Thymus (tissue), 11 donors: ENCODE measurements around the gene ERRFI1. TPM values are rescaled to one million over a fixed set of nuclear protein-coding genes. Genes with fewer than 3 reads are reported as not detected.

ENCODE experiments used
- DNase-seq, 9 donors: peaks; one replicate each; pipeline ENCODE4 v3.0.0-alpha.2; 2013; ENCODE audit warnings: low spot score in 9 of 9, low read depth in 6 of 9, missing footprints in 1 of 9
- H3K27ac ChIP-seq, 2 donors: one replicate each; pipeline ENCODE4 v1.5.1; 2013; ENCODE audit warnings: control low read depth in 1 of 2, low read depth in 1 of 2, low read length in 1 of 2, mild to moderate bottlenecking in 1 of 2, moderate library complexity in 1 of 2
- H3K27me3 ChIP-seq, 2 donors: one replicate each; pipeline ENCODE4 v1.5.1; 2013; ENCODE audit warnings: low read length in 1 of 2; ENCODE audit not compliant: control insufficient read depth in 2 of 2, insufficient read depth in 1 of 2
- H3K36me3 ChIP-seq, 2 donors: one replicate each; pipeline ENCODE4 v1.5.1; 2013; ENCODE audit warnings: low read length in 1 of 2, mild to moderate bottlenecking in 1 of 2, moderate library complexity in 1 of 2; ENCODE audit not compliant: control insufficient read depth in 2 of 2, insufficient read depth in 2 of 2
- H3K4me1 ChIP-seq, 2 donors: one replicate each; pipeline ENCODE4 v1.5.1; 2013; ENCODE audit warnings: low read length in 2 of 2; ENCODE audit not compliant: control insufficient read depth in 2 of 2, insufficient read depth in 2 of 2
- H3K4me3 ChIP-seq, 2 donors: one replicate each; pipeline ENCODE4 v1.5.1; 2013; ENCODE audit warnings: low read length in 2 of 2, control low read depth in 1 of 2, mild to moderate bottlenecking in 1 of 2
- H3K9me3 ChIP-seq, 2 donors: one replicate each; pipeline ENCODE4 v1.5.1; 2013; ENCODE audit warnings: low read length in 1 of 2, mild to moderate bottlenecking in 1 of 2; ENCODE audit not compliant: control insufficient read depth in 2 of 2, insufficient read depth in 1 of 2
- WGBS: extraction: QIAGEN DNeasy Blood & Tissue Kit; methylation state at CpG from one replicate; pipeline ENCODE4 v1.1.7; 2013; 5-methylcytosine and 5-hydroxymethylcytosine counted together
- polyA plus RNA-seq: library from polyadenylated mRNA; stranded (reverse); fragments of 200-250 nt; gene quantifications from one replicate; pipeline ENCODE4 v1.2.3, GENCODE V29; 2013
- total RNA-seq: library from RNA; stranded (reverse); fragments of 120-200 nt; gene quantifications from one replicate; pipeline ENCODE4 v1.2.4, GENCODE V29; 2013
- donor health status: healthy.

The ERRFI1 gene
- total and polyA plus RNA-seq, 2 donors: 3.5 to 75.0 TPM

DNA sequence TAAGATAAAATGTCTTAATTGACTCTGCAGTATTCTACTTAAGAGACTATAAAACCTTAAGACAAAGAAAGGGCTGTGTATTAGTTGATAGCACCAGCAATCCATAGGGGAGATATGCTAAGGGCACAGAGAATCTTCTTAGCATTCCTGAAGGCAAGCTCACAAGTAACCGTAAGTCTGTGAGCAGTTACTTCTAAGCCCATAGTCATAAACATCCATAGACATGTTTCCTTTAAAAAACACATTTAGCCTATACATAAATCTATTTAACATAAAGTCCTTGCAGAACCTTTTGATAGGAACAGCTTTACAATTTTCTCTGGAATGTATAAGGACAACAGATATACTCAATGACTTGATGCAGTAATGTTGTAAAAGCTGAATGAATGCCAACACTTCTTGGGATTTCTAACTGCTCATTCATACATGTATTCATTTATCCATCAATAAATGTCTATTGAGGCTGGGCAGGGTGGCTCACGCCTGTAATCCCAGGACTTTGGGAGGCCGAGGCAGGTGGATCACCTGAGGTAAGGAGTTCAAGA, 6.3 kb upstream of the ERRFI1 start:
- over 99% methylated on average over 3 of the region's 3 CpGs for WGBS
- H3K36me3 ChIP-seq: no peaks in the 10 kb centered on the region
- no peak for DNase-seq
- peaks cover 7 to 11% of the 10 kb centered on the region in 2 donors for H3K27me3 ChIP-seq
- no peak overlapping the region for H3K27ac ChIP-seq
- no peak overlapping the region for H3K4me3 ChIP-seq
- no peaks in the 10 kb centered on the region for H3K4me1 ChIP-seq
- H3K9me3 ChIP-seq: no peaks in the 10 kb centered on the region

DNA sequence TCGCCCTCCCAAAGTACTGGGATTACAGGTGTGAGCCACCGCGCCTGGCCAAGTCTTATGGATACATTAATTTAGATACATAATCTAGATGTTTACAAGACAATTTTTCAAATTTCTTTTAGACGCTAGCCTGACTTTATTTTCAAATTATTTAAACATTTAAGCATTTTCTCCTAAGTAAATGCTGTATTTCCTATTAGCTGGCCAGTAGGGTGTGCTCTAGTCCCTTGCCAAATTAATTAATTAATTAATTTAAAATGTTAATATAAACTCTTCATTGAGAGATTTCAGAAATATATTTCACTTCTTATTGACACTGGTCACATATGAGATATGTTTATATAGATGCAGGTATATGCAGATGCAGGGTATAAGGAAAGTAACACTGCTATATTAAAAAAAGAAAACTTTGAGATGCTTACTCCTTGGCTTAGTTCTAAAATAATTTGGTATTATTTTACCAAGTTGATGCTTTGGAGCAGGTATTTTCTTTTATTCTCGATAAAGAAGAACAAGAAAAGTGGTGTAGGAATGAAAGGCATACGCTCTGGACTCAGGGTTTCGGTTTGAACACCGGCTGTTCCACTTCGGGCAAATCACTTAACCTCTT, 5.2 kb upstream of the ERRFI1 start:
- Histone ChIP-seq H3K4me1 (peaks cover 0 to 5% of the 10 kb centered on the region in 2 donors), H3K27ac (no peak overlapping the region), H3K4me3 (no peak overlapping the region), H3K9me3 (peaks cover 0 to 5% of the 10 kb centered on the region in 2 donors), H3K27me3 (peaks cover 18 to 23% of the 10 kb centered on the region in 2 donors), H3K36me3 (no peaks in the 10 kb centered on the region)
- WGBS: 92% methylated on average over 9 of the region's 9 CpGs
- DNase-seq: no peak

DNA sequence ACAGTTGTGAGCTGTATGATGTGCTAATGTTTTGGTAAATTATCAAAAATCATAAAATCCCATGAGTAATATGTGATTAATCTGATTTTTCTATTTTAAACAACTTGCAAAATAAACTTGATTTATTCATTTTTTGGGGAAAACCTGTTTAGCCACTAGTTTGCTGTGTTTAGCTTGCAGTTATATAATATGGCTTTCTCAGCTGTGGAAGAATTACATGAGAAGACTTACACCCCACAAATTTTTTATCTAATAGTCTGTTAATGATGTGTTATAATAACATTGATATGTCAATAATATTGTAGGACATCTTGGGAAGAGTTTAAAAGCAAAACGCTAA, 2.4 kb upstream of the ERRFI1 start:
- no peak for DNase-seq
- Histone ChIP-seq H3K27me3 (peaks cover 40 to 50% of the 10 kb centered on the region in 2 donors), H3K36me3 (no peaks in the 10 kb centered on the region), H3K4me3 (no peak overlapping the region), H3K9me3 (peaks cover 0 to 5% of the 10 kb centered on the region in 2 donors), H3K4me1 (peaks cover 0 to 8% of the 10 kb centered on the region in 2 donors), H3K27ac (no peak overlapping the region)
- WGBS: 83% methylated on average over 1 of the region's 1 CpG

DNA sequence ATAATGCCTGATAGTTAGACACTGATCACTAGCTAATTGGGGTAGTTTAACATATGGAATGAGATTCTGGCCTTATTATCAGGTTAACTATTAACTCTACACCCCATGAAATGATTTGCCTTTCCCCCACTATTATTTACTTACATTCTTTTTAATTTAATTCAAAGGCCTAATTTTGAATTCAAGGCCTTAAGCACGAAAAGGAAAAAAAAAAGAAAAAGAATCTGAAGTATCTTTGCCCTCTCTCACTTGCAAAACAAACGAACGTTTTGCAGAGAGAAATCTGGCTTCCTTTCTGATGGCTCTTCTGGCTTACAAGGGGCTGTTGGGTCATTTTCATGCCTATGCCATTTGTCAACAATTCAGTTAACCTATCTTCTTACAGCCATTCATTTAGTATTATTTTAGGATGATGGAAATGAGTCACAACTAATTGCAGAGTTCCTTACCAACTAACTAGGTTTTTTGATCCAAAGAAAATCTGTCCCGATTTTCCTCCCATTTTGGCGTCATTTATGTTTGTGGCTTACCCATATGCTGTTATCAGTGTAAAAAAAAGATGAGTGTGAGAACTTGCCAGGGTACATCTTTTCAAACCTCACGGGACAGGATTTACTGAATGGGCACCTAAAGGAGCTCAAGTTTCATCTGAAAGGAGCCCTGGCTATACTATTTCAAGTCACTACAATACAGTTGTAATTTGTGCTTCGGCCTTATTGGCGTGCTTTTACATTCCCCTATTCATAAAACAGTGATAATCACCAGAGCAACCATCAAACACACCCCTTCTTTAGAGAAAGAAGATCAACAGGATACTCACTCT, 1.9 kb upstream of the ERRFI1 start:
- no peak for DNase-seq

DNA sequence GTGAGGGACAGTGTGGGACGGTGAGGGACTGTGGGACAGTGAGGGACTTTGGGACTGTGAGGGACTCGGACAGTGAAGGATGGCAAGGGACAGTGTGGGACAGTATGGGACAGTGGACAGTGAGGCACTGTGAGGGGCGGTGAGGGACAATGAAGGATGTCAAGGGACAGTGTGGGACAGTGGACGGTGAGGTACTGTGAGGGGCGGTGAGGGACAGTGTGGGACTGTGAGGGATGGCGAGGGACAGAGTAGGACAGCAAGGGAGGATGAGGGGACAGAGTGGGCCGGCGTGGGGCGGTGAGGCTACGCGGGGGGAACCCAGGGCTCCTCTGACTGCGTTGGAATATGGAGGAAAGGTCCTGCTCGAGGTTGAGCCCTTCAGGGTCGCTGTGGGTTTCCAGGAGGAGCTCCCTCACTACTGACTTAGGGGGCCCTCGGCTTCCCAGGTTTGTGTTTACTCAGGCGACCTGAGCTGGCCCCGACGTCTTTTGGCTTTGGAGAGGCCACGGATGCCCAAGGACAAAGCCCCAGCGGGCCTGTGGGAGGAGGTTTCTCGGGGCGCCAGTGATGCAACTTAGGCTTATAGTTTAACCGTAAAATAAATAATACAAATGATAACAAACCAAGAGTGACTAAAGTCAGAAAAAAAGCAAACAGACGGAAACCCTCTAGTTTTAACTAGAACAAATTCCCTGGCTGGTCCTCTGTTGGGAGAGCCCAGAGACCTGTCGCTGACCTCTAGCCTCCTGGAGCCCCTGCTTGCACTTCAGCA, 1.1 kb upstream of the ERRFI1 start:
- whole genome bisulfite sequencing: 89% methylated on average over 25 of the region's 25 CpGs
- DNase-seq: no peak
- Histone ChIP-seq H3K9me3 (peaks cover 0 to 5% of the 10 kb centered on the region in 2 donors), H3K27ac (peak overlapping the region in 1 of 2 donors; percentile 58), H3K36me3 (no peaks in the 10 kb centered on the region), H3K27me3 (peaks cover 41 to 64% of the 10 kb centered on the region in 2 donors), H3K4me3 (no peak overlapping the region), H3K4me1 (peaks cover 0 to 8% of the 10 kb centered on the region in 2 donors)

More for the DNA sequence above, 1.9 kb upstream of the ERRFI1 start:
- H3K36me3 ChIP-seq: no peaks in the 10 kb centered on the region
- peaks cover 0 to 8% of the 10 kb centered on the region in 2 donors for H3K4me1 ChIP-seq
- peak overlapping the region in 1 of 2 donors; percentile 26 for H3K27ac ChIP-seq
- H3K4me3 ChIP-seq: no peak overlapping the region
- 88% methylated on average over 8 of the region's 8 CpGs for WGBS
- H3K27me3 ChIP-seq: peaks cover 41 to 56% of the 10 kb centered on the region in 2 donors
- H3K9me3 ChIP-seq: peaks cover 0 to 5% of the 10 kb centered on the region in 2 donors

DNA sequence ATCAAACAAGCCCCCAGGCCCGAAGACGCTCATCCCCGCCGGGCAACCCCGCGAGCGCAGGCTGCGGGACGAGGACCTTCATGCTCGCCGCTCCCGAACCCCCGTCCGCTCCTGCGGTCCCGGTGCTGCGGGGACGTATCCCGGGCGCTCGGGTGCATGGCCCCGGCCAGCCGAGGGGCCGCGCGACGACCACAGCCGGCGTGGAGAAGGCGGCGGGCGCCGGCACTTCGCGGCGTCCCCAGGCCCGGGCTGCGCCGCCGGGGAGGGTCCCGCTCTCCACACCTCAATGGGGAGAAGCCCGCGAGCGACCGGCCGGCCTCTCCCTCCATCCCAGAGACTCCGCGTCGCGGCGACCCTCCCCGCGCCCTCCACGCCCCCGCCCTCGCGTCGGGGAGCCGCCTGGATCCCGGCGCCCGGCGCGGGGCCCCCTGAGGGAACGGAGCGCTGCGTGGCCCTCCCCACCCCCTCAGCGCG, 401 bp downstream of the ERRFI1 start:
- peaks cover 46 to 72% of the 10 kb centered on the region in 2 donors for H3K27me3 ChIP-seq
- no peak for DNase-seq
- peak overlapping the region in 1 of 2 donors; percentile 46 for H3K27ac ChIP-seq
- H3K9me3 ChIP-seq: peaks cover 0 to 5% of the 10 kb centered on the region in 2 donors
- no peaks in the 10 kb centered on the region for H3K36me3 ChIP-seq
- H3K4me3 ChIP-seq: peak overlapping the region; percentile 35 to 58
- H3K4me1 ChIP-seq: peaks cover 0 to 8% of the 10 kb centered on the region in 2 donors
- 1% methylated on average over 69 of the region's 69 CpGs for WGBS

DNA sequence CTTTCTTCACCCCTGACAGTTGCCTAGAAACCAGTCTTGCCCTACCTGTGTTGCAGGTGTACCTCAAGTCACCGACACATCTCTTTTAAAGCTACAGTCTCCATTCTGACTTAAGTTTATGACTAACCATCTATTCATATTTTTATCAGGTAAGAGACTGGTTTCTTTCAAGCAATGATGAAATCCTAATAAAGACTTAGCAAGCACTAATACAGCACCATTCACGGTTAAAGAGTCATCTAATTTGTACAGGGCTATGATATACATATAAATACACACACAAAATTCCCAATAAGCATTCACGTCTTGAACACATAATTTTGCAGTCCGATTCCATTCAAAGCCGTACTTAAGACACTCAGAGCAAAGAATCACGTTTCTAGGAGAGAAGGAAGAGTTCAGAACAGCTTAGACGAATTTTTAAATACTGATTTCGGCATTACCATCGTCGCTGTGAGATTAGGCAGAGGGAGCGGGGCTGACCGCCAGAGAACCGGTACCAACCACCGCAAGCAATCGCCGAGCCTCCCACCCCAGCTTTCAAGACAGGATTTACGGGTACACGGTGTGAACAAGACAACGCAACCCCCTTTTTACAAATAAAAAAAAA, 943 bp downstream of the ERRFI1 start:
- H3K4me1 ChIP-seq: peaks cover 0 to 8% of the 10 kb centered on the region in 2 donors
- DNase-seq: peak in 2 of 9 donors; percentile 7 to 22
- peak overlapping the region; percentile 35 to 58 for H3K4me3 ChIP-seq
- H3K36me3 ChIP-seq: no peaks in the 10 kb centered on the region
- WGBS: 11% methylated on average over 19 of the region's 19 CpGs
- no peak overlapping the region for H3K27ac ChIP-seq
- peaks cover 46 to 72% of the 10 kb centered on the region in 2 donors for H3K27me3 ChIP-seq
- H3K9me3 ChIP-seq: peaks cover 0 to 5% of the 10 kb centered on the region in 2 donors

DNA sequence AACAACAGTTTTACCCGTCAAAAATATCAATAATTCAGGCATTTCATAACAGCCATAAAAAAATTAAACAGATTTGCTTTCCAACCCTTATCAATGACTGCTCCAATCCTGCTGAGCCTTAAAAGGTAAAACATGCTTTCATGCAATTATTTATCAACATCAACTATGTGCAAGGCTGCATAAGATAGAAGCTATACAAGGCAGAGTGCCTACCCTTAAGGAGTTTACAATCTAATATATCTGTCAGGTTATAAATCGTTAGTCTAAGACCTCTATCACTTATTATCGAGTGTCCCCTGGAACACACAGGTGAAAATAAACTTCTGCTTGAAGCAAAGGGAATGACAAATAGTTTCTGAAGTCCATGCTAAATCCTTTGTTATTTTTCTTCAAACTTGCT, 1.8 kb downstream of the ERRFI1 start:
- DNase-seq: no peak
- Histone ChIP-seq H3K4me1 (peaks cover 0 to 8% of the 10 kb centered on the region in 2 donors), H3K9me3 (peaks cover 0 to 5% of the 10 kb centered on the region in 2 donors), H3K27me3 (peaks cover 46 to 71% of the 10 kb centered on the region in 2 donors), H3K27ac (no peak overlapping the region), H3K4me3 (peak overlapping the region in 1 of 2 donors; percentile 58), H3K36me3 (no peaks in the 10 kb centered on the region)
- WGBS: 96% methylated on average over 3 of the region's 3 CpGs
